GM18511 (cell line): ENCODE data around the gene ALPI.

Experiments used
- ATAC-seq: cut with Tn5 transposase; IDR thresholded peaks from one replicate; pipeline ENCODE4 v1.9.1; 2021; ENCODE audit warnings: mild to moderate bottlenecking, moderate library complexity; ENCODE audit not compliant: unreplicated experiment

Gene ALPI

DNA sequence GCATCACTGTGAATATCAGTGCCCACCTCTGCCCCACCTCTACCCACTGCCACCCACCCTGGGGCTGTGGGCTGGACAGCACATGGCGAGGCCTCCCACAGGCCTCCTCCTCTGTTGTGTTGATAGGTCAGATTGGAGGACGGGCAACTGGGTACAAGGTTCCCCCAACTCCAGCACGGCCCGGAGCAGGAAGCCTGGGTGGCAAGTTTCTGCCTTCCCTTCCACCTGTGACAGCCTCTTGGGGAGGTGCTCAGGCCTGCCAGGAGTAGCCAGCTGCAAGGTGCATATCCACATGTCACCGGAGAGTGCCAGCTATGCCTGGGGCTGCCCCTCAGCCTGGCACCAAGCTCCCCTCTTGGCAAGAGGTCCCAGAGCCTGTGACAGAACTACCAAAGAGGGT lies 38.6 kb downstream of the ALPI start:
- no peak for ATAC-seq

DNA sequence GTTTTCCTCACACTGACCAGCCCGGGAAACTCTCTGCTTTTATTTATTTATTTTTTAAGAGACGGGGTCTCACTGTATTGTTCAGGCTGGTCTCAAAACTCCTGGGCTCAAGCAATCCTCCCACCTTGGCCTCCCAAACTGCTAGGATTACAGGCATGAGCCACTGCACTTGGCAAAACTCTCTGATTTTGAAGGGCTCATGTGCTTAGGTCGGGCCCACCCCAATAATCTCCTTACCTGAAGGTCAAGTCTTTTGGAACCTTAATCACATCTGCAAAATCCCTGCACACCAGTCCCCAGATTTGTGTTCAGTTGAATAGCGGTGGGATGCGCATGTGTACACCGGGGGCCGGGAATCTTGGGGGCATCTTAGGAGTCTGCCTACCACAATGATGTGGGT lies 39.3 kb downstream of the ALPI start:
- ATAC-seq = no peak

DNA sequence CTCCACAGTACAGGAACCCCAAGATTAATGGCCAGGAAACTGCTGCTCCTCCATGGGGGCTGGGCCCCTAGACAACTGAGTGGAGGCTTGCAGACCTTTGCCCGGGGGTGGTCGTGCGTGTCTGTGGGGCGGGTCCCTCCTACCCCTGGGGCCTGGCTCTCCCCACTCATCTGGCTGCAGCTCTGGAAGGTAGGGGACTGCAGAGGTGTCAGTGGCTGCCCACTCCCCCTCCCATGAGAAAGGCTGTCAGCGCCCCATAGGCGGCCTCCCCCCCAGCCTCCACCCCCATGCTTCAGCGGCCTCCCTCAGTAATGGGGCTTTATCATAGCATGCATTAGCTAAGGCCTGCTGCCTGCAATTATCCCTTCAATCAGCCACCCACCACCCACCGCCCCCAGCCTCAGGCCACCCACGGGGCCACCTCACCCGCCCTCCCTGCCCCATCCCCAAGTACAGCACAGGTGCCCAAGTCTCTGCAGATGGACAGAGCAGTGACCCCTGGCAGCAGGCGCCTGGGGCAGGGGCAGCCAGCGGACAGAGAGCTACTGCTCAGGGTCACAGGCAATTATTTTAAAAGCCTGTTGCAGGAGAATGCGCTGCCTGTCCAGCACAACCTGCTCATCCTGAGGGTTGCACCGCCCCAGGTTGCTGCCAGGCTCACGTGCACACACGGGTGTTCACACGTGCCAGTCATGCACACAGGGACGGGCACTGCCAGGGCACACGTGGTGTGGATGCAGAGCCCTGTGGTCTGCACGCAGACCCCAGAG lies 40.7 kb downstream of the ALPI start:
- ATAC-seq = no peak

DNA sequence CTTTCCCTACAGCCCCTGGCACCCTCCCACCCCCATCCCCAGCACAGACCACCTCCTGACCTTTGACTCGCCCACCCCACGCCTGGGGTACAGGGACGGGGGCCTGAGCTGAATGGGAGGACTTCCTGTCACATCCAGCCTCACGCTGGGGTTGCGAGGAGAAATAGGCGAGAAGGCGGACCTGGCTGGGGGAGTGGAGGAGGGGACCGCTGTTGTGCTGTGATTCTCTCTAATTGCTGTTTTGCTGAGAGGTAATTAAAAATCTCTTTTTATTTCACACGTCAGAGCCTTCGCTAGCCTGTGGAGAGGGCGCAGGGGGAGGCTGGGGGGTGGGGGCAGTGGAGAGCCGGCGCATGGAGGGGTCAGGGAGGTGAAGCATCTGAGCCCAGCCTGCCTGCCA lies 41.4 kb downstream of the ALPI start:
- ATAC-seq = no peak

DNA sequence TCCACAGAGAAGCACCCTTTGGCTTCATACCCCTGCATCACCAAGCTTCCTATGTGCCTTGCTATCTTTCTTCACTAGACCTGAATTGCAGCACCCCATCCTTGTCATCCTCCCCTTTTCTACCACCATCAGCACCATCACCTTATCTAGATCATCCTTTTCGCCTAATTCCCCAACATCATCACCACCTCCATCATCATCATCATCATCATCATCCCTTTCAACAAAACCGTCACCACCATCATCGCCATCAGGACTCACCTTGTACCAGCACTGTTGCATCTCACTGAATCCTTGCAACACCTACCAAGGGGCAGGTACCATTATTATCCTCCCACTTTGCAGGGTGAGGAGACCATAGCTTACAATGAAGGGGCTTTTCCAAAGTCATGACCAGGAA lies 42.5 kb downstream of the ALPI start:
- no peak for ATAC-seq

DNA sequence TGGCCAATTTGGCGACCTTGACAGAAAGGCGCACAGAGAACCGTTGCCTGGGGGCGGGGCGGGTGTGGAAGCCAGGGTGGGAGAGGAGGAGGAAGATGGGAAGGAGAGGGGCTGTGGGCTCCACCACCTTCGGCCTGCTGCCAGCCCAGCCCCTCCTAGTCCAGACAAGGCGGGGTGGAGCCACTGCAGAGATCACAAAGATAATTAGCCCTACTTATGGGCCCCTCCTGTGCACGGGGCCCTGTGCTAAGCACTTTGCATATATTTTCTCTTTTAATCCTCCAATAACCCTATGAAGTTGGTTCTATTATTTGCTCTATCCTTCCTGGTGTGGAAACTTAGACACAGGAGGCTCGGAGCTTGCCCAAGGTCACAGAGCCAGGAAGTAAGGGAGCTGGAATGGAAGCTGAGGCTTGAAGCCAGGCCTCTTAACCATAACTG lies 45.4 kb downstream of the ALPI start:
- no peak for ATAC-seq

DNA sequence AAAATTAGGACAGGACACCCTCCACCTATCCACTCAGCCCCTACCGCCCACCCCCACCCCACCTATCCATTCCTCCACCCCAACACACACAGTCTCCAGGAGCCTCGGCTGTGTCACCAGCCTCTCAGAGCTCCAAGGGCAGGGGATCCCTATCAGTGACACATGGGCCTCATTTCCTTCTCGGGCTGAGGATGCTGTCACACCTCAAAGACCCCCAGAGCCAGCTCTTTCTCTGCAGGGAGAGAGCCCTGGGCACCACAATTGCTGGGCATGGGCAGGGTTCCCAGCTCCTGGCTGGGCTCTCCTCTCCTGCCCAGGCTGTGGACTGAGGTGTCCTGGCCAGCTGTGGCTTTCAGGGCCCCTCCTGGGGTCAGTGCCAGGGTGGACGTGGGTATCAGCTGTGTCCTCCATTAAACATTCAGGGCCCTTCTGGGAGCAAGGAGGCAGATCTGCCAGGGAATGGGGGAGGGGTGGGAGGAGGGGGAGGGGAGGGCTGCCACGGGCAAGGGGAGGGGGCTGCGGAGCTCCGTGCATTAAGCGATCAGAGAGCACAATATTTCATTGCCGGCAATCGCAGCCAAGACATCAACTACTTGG lies 45.9 kb downstream of the ALPI start:
- ATAC-seq = no peak

DNA sequence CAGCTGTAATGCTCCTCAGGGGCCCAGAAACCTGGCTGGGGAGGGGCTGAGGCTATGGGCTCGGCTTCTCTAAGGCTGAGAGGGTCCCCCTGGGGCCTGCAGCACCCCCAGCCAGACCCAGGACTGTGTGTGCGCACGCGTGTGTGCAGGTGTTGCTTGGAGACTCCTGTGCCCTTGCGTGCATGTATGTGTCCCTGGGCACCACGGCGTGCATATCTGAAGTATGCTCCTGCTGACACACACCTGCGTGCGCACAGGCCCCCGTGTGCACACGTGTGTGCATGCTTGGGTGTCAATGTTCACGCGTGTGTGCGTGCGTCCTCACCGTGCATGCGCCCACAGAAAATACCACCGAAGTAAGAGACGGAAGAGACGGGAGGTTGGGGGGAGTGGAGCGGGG lies 46.6 kb downstream of the ALPI start:
- ATAC-seq = no peak

DNA sequence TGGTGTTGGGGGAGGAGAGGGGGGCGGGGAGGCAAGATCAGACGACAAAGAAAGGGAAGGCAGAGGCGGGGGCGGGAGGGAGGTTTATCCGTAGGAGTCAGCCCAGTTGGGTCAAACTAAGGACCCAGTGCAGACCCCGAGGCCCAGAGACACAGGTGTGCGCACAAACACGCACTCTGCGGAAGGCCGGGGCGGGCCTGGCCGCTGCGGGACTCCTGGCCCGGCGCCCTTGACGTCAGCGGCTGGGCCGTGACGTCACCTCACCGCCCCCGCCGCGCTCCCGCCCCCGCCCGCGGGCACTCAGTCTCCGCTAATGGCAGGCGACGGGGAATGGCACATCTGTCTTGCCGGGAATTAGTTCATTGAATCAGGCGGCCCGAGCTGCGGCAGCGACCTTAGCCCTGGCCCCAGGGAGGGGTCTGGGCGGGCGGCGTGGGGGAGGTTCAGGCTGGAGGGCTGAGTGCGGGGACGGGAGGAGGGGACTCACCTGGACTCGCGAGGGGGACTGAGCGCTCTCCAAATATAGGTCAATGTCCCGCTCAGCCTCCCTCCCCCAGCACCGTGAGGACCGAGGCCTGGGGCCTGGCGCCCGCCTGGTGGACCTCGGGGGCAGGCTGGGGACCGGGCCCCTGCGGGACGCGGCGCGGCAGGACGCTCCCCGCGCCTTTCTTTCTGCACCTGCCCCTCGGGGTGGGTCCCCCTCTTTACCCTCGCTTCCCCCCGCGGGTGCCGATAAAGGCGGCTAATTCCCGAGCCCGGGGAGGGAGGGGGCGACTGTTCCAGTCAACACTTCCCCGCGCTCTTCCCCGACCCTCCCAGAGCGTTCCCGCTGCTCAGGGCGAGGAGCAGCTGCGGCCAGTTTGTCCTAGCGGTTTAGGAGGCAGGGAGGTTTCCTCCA lies 47.2 kb downstream of the ALPI start:
- ATAC-seq = no peak

DNA sequence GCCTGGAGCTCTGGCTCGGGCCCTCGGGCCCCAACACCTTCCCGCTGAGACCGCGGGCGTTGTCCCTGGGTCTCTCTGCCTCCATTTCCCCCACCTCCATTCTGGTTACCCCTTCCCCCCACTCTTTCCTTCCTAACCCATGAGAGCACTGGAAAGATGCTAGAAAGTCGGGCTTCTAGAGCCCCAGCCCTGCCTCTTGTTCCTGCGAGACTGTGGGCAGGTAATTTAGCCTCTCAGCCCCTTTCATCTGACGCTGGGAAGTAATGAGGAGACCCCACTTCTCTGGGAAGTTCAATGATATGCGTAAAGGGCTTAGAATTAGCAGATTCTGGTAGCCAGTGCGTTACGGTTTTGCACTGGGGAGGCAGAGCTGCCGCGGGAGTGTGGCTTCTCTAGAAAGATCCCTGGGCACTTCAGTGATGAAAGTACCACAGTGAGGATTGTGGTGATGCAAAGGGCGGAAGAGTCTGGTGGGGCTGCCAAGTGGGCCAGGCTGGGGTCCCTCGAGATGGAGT lies 47.9 kb downstream of the ALPI start:
- ATAC-seq = no peak

DNA sequence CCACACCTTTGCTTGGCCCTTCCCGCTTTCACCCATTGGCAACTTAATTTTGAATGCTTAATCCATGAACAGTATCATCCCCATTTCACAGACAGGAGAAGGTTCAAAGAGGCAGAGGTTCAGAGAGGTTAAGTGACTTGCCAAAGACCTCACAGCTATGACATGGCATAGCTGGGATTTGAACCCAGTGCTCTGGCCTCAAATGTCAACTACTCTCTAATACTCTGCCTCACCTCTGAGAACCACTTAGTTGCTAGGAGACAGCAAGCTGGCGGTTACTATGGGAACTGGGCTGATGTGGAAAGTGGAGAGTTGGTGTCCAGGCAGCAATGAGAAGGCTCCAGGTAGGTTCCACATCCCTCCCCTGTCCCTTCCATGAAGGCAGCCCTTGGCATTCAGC lies 48.5 kb downstream of the ALPI start:
- no peak for ATAC-seq

DNA sequence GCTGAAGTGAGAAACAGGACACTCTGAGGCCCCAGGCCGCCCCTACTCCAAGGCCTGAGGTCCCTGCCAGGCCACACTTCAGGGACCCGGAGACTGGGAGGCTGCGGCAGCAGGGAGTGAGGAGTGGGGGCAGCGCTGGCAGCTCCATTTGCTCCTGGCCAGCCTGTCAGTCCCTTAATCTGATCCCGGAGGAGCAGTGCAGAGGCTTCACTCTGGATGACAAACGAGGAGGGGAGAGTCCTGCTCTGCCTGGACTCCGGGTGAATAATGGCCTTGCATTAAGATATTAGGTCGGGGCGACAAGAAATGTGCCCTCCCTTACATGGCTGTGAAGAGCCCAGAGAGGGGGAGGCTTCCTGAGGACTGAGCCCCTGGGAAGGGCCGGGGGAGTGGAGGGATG lies 49.9 kb downstream of the ALPI start:
- ATAC-seq = no peak

DNA sequence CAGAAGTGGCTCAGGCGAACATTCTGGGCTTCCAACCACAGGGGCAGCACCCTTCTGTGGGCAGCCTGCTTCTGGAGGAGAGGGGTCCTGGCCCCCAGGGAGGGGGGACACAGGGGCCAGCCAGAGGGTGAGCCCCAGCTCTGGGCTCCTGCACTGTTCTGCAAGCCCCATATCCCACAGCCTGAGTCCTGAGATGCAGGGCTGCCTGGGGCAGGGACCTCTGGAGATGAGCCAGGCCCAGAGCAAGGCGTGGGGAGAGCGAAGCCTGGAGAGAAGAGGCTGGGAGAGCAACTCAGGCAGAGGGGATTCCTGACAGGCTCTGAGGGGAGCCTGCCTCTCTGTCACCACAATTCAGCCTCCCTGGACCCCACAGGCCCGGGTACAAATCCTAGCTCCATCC lies 50.8 kb downstream of the ALPI start:
- no peak for ATAC-seq

DNA sequence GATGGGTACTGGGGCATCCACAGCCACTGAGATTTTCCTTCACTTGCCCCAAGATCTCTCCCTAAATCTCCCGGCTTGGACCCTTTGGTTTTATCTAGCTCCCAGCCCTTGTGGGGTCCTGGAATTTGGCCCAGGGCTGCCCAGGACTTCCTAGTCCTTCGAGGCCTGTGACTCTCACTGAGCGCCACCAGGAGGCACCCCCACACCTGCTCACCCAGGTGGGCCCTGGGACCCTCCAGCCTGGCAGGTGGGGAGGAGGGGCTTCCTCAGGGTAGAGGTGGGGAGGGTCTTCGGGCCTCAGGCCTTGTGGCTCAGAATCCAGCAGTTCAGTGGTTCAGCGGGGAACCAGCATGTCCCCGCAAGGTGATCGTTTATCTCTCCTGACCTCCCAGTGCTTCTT lies 52.3 kb downstream of the ALPI start:
- ATAC-seq = no peak
